H1 (cell line): Measurements from ENCODE around the gene POLR2F. TPM values are rescaled to one million over a fixed set of nuclear protein-coding genes. Genes with fewer than 3 reads are reported as not detected.

Experiments
- CREB1 ChIP-seq: IDR thresholded peaks from 2 replicates; pipeline ENCODE4 v1.6.1; 2012; ENCODE audit warnings: inconsistent platforms
- JUND ChIP-seq: IDR thresholded peaks from 2 replicates; pipeline ENCODE4 v1.6.1; 2011; ENCODE audit warnings: mild to moderate bottlenecking, improper control_type of control experiment, low read length
- RAD21 ChIP-seq, 2 experiments: IDR thresholded peaks in 1 of 2; conservative IDR thresholded peaks in 1 of 2; 2 replicates each; pipeline ENCODE4 v1.6.1; 2011; ENCODE audit warnings: low read depth in 2 of 2, low read length in 2 of 2, improper control_type of control experiment in 1 of 2, inconsistent platforms in 1 of 2, mild to moderate bottlenecking in 1 of 2, moderate library complexity in 1 of 2
- RBBP5 ChIP-seq: IDR thresholded peaks from 2 replicates; pipeline ENCODE4 v1.7.1; 2012; ENCODE audit warnings: low read depth, mild to moderate bottlenecking, inconsistent platforms, low read length, moderate library complexity, borderline replicate concordance
- TAF7 ChIP-seq: optimal IDR thresholded peaks from 2 replicates; pipeline ENCODE3; 2011; ENCODE audit warnings: low read depth, mild to moderate bottlenecking, inconsistent platforms, low read length, moderate library complexity, borderline replicate concordance
- polyA plus RNA-seq, 7 experiments: library from polyadenylated mRNA; depleted of rRNA in 3 of 7; stranded (reverse) in 5 of 7; unstranded in 2 of 7; fragments of >200 nt in 5 of 7; fragments of 200-250 nt in 2 of 7; gene quantifications; 1 replicate in 5 of 7; 2 replicates in 1 of 7; 4 replicates in 1 of 7; pipeline versions ENCODE4 v1.2.1 to v1.2.3, GENCODE V29; 2011 to 2013; ENCODE audit warnings: missing spikeins in 2 of 7, mixed read lengths in 2 of 7
- total RNA-seq: library from RNA; stranded (reverse); fragmentation: NEBNext Ultra II Directional; extraction: Animal tissue kit (Norgen Biotek cat#: 25700); gene quantifications from 2 replicates; pipeline ENCODE4 v1.2.1, GENCODE V29; 2021

The POLR2F gene
- total and polyA plus RNA-seq, 2 of the 8 experiments (the other 6 are each of a cell fraction or from before 2014, with no cell fraction given) = 150 to 176 TPM

GRCh38 chr22:38006906-38007305, 53.4 kb downstream of the POLR2F start (continued):
- TF ChIP-seq TAF7 (no peak), JUND (no peak), RAD21 (IDR thresholded peaks at IDR 0.05 in 1 of 2, conservative IDR thresholded peaks at IDR 0.05 in 1 of 2; ENCODE audit: low read depth in 2 of 2, low read length in 2 of 2) (no peak), CREB1 (no peak), RBBP5 (no peak)
